IMR-90 (cell line): Measurements from ENCODE around the gene PNPLA5.

Experiments
- CTCF ChIP-seq: conservative IDR thresholded peaks from 2 replicates; pipeline ENCODE4 v1.5.1; 2012; ENCODE audit warnings: mild to moderate bottlenecking, low read depth, low read length, improper control_type of control experiment
- MAFK ChIP-seq: IDR thresholded peaks from 2 replicates; pipeline ENCODE4 v1.6.1; 2012; ENCODE audit warnings: low read depth, low read length, improper control_type of control experiment
- POLR2A ChIP-seq: IDR thresholded peaks from 2 replicates; pipeline ENCODE4 v1.6.1; 2012; ENCODE audit warnings: mild to moderate bottlenecking, low read depth, low read length
- RAD21 ChIP-seq: IDR thresholded peaks from 2 replicates; pipeline ENCODE4 v1.6.1; 2012; ENCODE audit warnings: low read length, improper control_type of control experiment
- RCOR1 ChIP-seq: IDR thresholded peaks from 2 replicates; pipeline ENCODE4 v1.6.1; 2012; ENCODE audit warnings: mild to moderate bottlenecking, low read length, improper control_type of control experiment; ENCODE audit not compliant: insufficient replicate concordance
- RFX5 ChIP-seq: IDR thresholded peaks from 2 replicates; pipeline ENCODE4 v1.8.0; 2012; ENCODE audit warnings: low read depth, mild to moderate bottlenecking, low read length, moderate library complexity
- SMC3 ChIP-seq: fragments of 150-350 bp; IDR thresholded peaks from 2 replicates; pipeline ENCODE4 v1.6.1; 2016; ENCODE audit warnings: low read depth, mild to moderate bottlenecking, antibody characterized with exemption, low read length, moderate library complexity
- TF ChIP-seq, protein P1 (sequence below): fragments of 150-350 bp; IDR thresholded peaks from 2 replicates; pipeline ENCODE4 v1.6.1; 2017; ENCODE audit warnings: mild to moderate bottlenecking, antibody characterized with exemption, low read length, low read depth
- TF ChIP-seq, protein P2 (sequence below): fragments of 150-350 bp; IDR thresholded peaks from 2 replicates; pipeline ENCODE4 v1.6.1; 2016; ENCODE audit warnings: low read depth, mild to moderate bottlenecking, low read length, moderate library complexity, borderline replicate concordance

DNA sequence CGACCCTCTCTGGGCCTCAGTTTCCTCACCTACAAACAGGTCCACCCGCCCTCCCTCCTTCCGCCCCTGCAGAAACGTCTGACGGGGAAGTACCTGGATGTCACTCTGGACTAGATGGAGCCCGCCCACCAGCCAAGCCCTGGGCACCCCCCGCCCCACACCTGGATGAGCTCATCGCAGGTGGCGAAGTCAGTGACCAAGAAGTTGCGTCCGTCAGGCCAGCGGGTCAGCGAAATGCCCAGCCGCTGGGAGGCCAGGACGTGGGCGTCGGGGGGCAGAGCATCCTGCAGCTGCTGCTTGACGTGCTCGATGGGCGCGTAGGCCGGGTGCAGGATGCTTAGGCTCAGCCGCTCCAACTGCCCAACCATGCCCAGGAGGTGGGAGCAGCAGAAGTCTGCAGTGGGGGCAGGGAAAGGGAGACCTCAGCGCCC is 897 bp downstream of the PNPLA5 start:
- TF ChIP-seq RFX5 = no peak
- no peak for TF ChIP-seq CTCF
- no peak for TF ChIP-seq MAFK
- no peak for TF ChIP-seq RAD21
- TF ChIP-seq POLR2A = no peak
- TF ChIP-seq, protein P1, sequence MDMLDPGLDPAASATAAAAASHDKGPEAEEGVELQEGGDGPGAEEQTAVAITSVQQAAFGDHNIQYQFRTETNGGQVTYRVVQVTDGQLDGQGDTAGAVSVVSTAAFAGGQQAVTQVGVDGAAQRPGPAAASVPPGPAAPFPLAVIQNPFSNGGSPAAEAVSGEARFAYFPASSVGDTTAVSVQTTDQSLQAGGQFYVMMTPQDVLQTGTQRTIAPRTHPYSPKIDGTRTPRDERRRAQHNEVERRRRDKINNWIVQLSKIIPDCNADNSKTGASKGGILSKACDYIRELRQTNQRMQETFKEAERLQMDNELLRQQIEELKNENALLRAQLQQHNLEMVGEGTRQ = no peak
- no peak for TF ChIP-seq SMC3
- no peak for TF ChIP-seq RCOR1
- TF ChIP-seq, protein P2, sequence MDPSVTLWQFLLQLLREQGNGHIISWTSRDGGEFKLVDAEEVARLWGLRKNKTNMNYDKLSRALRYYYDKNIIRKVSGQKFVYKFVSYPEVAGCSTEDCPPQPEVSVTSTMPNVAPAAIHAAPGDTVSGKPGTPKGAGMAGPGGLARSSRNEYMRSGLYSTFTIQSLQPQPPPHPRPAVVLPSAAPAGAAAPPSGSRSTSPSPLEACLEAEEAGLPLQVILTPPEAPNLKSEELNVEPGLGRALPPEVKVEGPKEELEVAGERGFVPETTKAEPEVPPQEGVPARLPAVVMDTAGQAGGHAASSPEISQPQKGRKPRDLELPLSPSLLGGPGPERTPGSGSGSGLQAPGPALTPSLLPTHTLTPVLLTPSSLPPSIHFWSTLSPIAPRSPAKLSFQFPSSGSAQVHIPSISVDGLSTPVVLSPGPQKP = no peak
